Duodenal mucosa (tissue), 2 donors: Measurements from ENCODE around the gene ANKRD45.
"Not testable (repeated sequence)": the region's sequence is repeated elsewhere in the genome, so short reads cannot be mapped to it uniquely, and the experiment has no call there.

ENCODE experiments used
- H3K27ac ChIP-seq: one replicate; pipeline ENCODE4 v1.7.0; 2013; ENCODE audit warnings: low read depth, low read length
- H3K27me3 ChIP-seq, 2 donors: one replicate each; pipeline ENCODE4 v1.7.0; 2013; ENCODE audit warnings: low read length in 2 of 2, control low read depth in 1 of 2; ENCODE audit not compliant: insufficient read depth in 2 of 2, control insufficient read depth in 1 of 2
- H3K36me3 ChIP-seq, 2 donors: one replicate each; pipeline ENCODE4 v1.7.0; 2013; ENCODE audit warnings: low read length in 2 of 2, control low read depth in 1 of 2; ENCODE audit not compliant: insufficient read depth in 2 of 2, control insufficient read depth in 1 of 2
- H3K4me1 ChIP-seq, 2 donors: one replicate each; pipeline ENCODE4 v1.7.0; 2013; ENCODE audit warnings: low read length in 2 of 2, control low read depth in 1 of 2; ENCODE audit not compliant: insufficient read depth in 2 of 2, control insufficient read depth in 1 of 2
- H3K4me3 ChIP-seq, 2 donors: one replicate each; pipeline ENCODE4 v1.7.0; 2013; ENCODE audit warnings: low read length in 2 of 2, low read depth in 1 of 2
- H3K9ac ChIP-seq, 2 donors: one replicate each; pipeline ENCODE4 v1.7.0; 2013; ENCODE audit warnings: low read length in 2 of 2, low read depth in 1 of 2
- H3K9me3 ChIP-seq, 2 donors: one replicate each; pipeline ENCODE4 v1.7.0; 2013; ENCODE audit warnings: low read length in 2 of 2, control low read depth in 1 of 2; ENCODE audit not compliant: control insufficient read depth in 1 of 2

Gene ANKRD45

DNA sequence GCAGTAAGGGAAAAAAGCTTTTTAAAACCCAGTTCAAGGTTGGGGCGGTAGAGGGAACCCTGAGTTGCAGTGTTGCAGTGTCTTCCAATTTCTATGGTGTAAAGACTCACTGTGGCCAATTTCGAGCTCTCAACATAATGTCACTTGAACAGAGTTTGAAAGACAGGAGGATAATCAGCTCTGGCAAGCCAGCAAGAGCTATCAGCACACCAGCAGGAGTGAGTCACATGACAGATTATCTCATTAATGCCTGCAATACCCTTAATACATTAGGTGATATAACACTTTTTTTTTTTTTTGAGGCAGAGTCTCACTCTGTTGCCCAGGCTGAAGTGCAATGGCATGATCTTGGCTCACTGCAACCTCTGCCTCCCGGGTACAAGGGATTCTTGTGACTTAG is 89.6 kb downstream of the ANKRD45 start:
- Histone ChIP-seq H3K9me3 (no peaks in the 10 kb centered on the region), H3K4me1 (no peaks in the 10 kb centered on the region), H3K9ac (no peak overlapping the region), H3K27me3 (no peaks in the 10 kb centered on the region), H3K27ac (no peak overlapping the region), H3K36me3 (no peaks in the 10 kb centered on the region), H3K4me3 (no peak overlapping the region)

- H3K27me3 ChIP-seq: no peaks in the 10 kb centered on the region
- H3K4me1 ChIP-seq: no peaks in the 10 kb centered on the region
- no peak overlapping the region for H3K27ac ChIP-seq
- H3K9me3 ChIP-seq: no peaks in the 10 kb centered on the region
- H3K4me3 ChIP-seq: no peak overlapping the region
- no peaks in the 10 kb centered on the region for H3K36me3 ChIP-seq
- no peak overlapping the region for H3K9ac ChIP-seq
These were observed 96.1 kb downstream of the ANKRD45 start for GRCh38 chr1:173573596-173573995.

DNA sequence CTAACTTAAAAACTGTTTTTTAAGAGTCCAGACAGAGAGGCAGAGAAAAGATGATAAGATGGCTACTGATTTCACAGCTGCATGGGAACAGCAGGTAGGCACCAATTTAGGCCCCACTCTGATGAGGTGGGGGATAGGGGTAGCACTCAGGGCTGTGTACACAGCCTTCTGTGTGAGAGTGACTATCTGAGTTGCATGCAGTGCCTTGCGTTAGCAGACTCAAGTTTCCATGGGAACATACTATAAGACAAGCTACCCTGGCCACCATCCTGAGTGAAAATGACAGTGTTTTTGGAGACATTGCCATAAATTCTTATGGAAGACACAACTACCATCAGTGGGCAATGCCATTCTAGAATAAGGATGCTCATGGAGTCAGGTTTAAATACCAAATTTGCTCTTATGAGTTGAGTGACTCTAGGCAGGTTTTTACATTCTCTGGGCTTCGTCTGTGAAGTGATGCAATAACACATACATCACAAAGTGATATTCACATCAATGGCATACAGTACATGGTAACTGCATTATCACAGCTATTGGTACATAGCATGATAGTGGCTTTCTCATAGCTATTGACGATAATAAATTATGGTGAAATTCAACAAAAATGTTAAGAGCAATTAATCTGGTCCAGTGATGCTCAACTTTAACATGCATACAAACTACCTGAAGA is 97.3 kb downstream of the ANKRD45 start:
- no peaks in the 10 kb centered on the region for H3K27me3 ChIP-seq
- no peak overlapping the region for H3K27ac ChIP-seq
- H3K36me3 ChIP-seq: no peaks in the 10 kb centered on the region
- H3K4me1 ChIP-seq: no peaks in the 10 kb centered on the region
- H3K4me3 ChIP-seq: no peak overlapping the region
- H3K9me3 ChIP-seq: no peaks in the 10 kb centered on the region
- H3K9ac ChIP-seq: no peak overlapping the region

DNA sequence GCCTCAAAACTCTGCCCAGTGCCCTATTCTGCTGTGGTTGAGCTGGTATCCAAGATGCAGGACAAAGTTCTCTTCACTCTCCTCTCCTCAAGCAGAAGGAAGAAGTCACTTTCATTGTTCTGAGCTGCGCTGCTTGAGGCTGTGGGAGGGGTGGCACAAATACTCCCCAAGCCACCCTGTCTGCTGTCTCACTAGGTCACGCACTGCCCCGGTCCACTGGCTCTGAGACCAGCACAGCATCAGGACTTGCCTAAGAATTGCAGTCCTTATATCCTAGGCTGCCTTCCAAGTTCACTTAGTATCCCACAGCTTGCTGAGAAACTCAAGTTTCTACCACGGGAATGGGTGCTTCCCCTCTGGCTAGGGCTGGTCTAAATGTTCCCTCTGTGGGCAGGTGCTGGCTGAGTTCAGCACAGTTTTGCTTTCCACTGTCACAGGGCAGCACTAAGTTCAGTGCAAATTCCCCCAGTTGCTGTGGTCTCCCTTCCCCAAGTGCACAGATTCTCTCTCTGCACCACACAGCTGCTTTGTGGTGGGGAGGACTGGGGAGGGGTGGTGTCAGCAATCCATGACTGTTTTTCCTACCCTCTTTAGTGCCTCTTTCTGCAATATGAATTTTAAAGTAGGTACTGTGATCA is 99.2 kb downstream of the ANKRD45 start:
- Histone ChIP-seq H3K9me3 (no peaks in the 10 kb centered on the region), H3K4me3 (no peak overlapping the region), H3K9ac (no peak overlapping the region), H3K4me1 (no peaks in the 10 kb centered on the region), H3K27me3 (no peaks in the 10 kb centered on the region), H3K27ac (no peak overlapping the region), H3K36me3 (no peaks in the 10 kb centered on the region)

GRCh38 chr1:173568483-173568882 is 101.2 kb downstream of the ANKRD45 start:
- Histone ChIP-seq H3K4me3 (no peak overlapping the region), H3K36me3 (no peaks in the 10 kb centered on the region), H3K9ac (no peak overlapping the region), H3K27me3 (no peaks in the 10 kb centered on the region), H3K9me3 (no peaks in the 10 kb centered on the region), H3K27ac (no peak overlapping the region), H3K4me1 (no peaks in the 10 kb centered on the region)

DNA sequence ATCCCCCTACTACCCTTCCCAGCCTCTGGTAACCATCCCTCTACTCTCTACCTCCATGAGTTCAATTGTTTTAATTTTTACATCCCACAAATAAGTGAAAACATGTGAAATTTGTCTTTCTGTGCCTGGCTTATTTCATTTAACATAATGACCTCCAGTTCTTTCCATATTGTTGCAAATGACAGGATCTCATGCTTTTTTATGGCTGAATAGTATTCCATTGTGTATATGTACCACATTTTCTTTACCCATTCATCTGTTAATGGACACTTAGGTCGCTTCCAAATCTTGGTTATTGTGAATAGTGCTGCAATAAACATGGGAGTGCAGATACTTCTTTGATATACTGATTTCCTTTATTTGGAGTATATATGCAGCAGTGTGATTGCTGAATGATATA is 105.8 kb downstream of the ANKRD45 start:
- H3K9me3 ChIP-seq, H3K36me3 ChIP-seq, H3K9ac ChIP-seq, H3K4me3 ChIP-seq, H3K27ac ChIP-seq, H3K4me1 ChIP-seq, H3K27me3 ChIP-seq: not testable (repeated sequence)

GRCh38 chr1:173562813-173563212 is 106.8 kb downstream of the ANKRD45 start:
- H3K36me3 ChIP-seq: no peaks in the 10 kb centered on the region
- H3K9me3 ChIP-seq: no peaks in the 10 kb centered on the region
- H3K4me1 ChIP-seq: no peaks in the 10 kb centered on the region
- no peaks in the 10 kb centered on the region for H3K27me3 ChIP-seq
- H3K4me3 ChIP-seq: no peak overlapping the region
- H3K9ac ChIP-seq: no peak overlapping the region
- no peak overlapping the region for H3K27ac ChIP-seq

DNA sequence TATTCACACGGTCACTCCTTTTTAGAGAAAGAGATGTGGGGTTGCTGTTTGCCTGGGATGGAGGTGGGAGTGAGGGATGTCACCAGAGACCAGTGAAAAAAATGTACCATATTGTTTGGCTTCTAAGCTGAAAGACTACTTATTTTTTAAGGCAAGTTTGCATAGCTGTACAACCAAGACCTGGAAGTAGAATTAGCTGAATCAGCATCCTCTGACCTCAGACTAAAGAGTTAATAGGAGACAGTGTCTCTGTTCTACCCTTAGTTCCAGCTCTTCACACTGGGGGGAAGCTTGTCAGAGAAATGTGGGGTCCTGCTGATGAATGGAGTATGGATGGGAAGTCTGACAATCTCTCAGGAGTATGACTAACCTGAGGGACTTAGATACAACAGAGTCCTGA is 108.4 kb downstream of the ANKRD45 start:
- no peaks in the 10 kb centered on the region for H3K27me3 ChIP-seq
- H3K36me3 ChIP-seq: no peaks in the 10 kb centered on the region
- H3K9ac ChIP-seq: no peak overlapping the region

DNA sequence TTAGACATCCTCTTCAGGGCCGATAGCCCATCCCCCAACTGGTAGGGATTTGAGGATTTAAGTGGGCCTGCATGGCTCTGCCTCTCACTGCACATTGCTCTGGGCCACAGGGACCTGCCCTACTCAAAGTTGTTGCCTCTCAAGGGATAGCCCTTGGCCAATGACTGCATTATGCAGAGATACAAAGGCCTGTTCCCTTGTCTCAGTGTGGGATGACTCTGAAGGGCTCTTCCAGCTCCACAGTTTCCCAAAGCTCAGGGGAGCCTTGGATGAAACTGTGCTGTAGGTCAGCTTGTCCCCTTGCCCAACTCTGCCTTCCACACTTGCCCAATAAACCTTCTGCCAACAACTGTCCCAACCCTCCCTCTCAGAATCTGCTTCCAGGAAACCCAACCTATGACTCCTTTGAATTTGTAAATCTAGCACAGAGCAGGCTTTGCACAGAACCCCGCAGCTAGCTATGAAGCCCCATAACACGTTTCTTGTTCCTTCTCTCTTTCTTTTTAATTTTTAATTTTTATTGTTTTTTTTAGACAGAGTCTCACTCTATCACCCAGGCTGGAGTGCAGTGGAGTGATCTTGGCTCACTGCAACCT is 109.3 kb downstream of the ANKRD45 start:
- no peak overlapping the region for H3K27ac ChIP-seq
- H3K4me3 ChIP-seq: no peak overlapping the region
- H3K9ac ChIP-seq: no peak overlapping the region
- H3K9me3 ChIP-seq: no peaks in the 10 kb centered on the region
- no peaks in the 10 kb centered on the region for H3K36me3 ChIP-seq
- no peaks in the 10 kb centered on the region for H3K27me3 ChIP-seq
- H3K4me1 ChIP-seq: no peaks in the 10 kb centered on the region

More for the DNA sequence above, 108.4 kb downstream of the ANKRD45 start:
- Histone ChIP-seq H3K4me3 (no peak overlapping the region), H3K4me1 (no peaks in the 10 kb centered on the region), H3K27ac (no peak overlapping the region), H3K9me3 (no peaks in the 10 kb centered on the region)
